Measurements from ENCODE around the gene ADISSP.

The ADISSP gene

GRCh38 chr20:3710011-3710466, 57.5 kb downstream of the ADISSP start:
- Histone ChIP-seq H3K4me3 (ENCODE audit: low read depth, low read length) (no peak overlapping the region), H3K9me3 (ENCODE audit: control insufficient read depth, insufficient read depth, low read length) (no peaks in the 10 kb centered on the region), H3K36me3 (ENCODE audit: control insufficient read depth, insufficient read depth, low read length) (no peaks in the 10 kb centered on the region), H3K9ac (ENCODE audit: low read depth, low read length) (no peak overlapping the region), H3K4me1 (ENCODE audit: control insufficient read depth, insufficient read depth, low read length) (no peaks in the 10 kb centered on the region), H3K27ac (ENCODE audit: low read depth, low read length) (no peak overlapping the region), H3K27me3 (ENCODE audit: control insufficient read depth, insufficient read depth, low read length) (no peaks in the 10 kb centered on the region)

- Histone ChIP-seq H3K36me3 (ENCODE audit: control insufficient read depth, insufficient read depth, low read length) (no peaks in the 10 kb centered on the region), H3K9ac (ENCODE audit: low read depth, low read length) (no peak overlapping the region), H3K4me3 (ENCODE audit: low read depth, low read length) (no peak overlapping the region), H3K27ac (ENCODE audit: low read depth, low read length) (no peak overlapping the region), H3K9me3 (ENCODE audit: control insufficient read depth, insufficient read depth, low read length) (no peaks in the 10 kb centered on the region), H3K27me3 (ENCODE audit: control insufficient read depth, insufficient read depth, low read length) (no peaks in the 10 kb centered on the region), H3K4me1 (ENCODE audit: control insufficient read depth, insufficient read depth, low read length) (no peaks in the 10 kb centered on the region)
Observed at GRCh38 chr20:3707508-3707899, 60.0 kb downstream of the ADISSP start.

GRCh38 chr20:3706774-3707507, 60.6 kb downstream of the ADISSP start:
- H3K27ac ChIP-seq (ENCODE audit: low read depth, low read length): no peak overlapping the region
- H3K36me3 ChIP-seq (ENCODE audit: control insufficient read depth, insufficient read depth, low read length): no peaks in the 10 kb centered on the region
- no peak overlapping the region for H3K9ac ChIP-seq (ENCODE audit: low read depth, low read length)
- H3K9me3 ChIP-seq (ENCODE audit: control insufficient read depth, insufficient read depth, low read length): no peaks in the 10 kb centered on the region
- H3K4me1 ChIP-seq (ENCODE audit: control insufficient read depth, insufficient read depth, low read length): no peaks in the 10 kb centered on the region
- H3K4me3 ChIP-seq (ENCODE audit: low read depth, low read length): no peak overlapping the region
- H3K27me3 ChIP-seq (ENCODE audit: control insufficient read depth, insufficient read depth, low read length): no peaks in the 10 kb centered on the region

- H3K27ac ChIP-seq (ENCODE audit: low read depth, low read length): no peak overlapping the region
- H3K9me3 ChIP-seq (ENCODE audit: control insufficient read depth, insufficient read depth, low read length): no peaks in the 10 kb centered on the region
- H3K4me1 ChIP-seq (ENCODE audit: control insufficient read depth, insufficient read depth, low read length): no peaks in the 10 kb centered on the region
- no peaks in the 10 kb centered on the region for H3K36me3 ChIP-seq (ENCODE audit: control insufficient read depth, insufficient read depth, low read length)
- H3K9ac ChIP-seq (ENCODE audit: low read depth, low read length): no peak overlapping the region
- H3K27me3 ChIP-seq (ENCODE audit: control insufficient read depth, insufficient read depth, low read length): no peaks in the 10 kb centered on the region
- H3K4me3 ChIP-seq (ENCODE audit: low read depth, low read length): no peak overlapping the region
Observed at GRCh38 chr20:3705970-3706739, 61.4 kb downstream of the ADISSP start.

- H3K27me3 ChIP-seq (ENCODE audit: control insufficient read depth, insufficient read depth, low read length): no peaks in the 10 kb centered on the region
- H3K9ac ChIP-seq (ENCODE audit: low read depth, low read length): no peak overlapping the region
- no peaks in the 10 kb centered on the region for H3K4me1 ChIP-seq (ENCODE audit: control insufficient read depth, insufficient read depth, low read length)
- no peaks in the 10 kb centered on the region for H3K9me3 ChIP-seq (ENCODE audit: control insufficient read depth, insufficient read depth, low read length)
- no peak overlapping the region for H3K4me3 ChIP-seq (ENCODE audit: low read depth, low read length)
- H3K27ac ChIP-seq (ENCODE audit: low read depth, low read length): no peak overlapping the region
- H3K36me3 ChIP-seq (ENCODE audit: control insufficient read depth, insufficient read depth, low read length): no peaks in the 10 kb centered on the region
Observed at GRCh38 chr20:3705491-3705969, 62.0 kb downstream of the ADISSP start.

- Histone ChIP-seq H3K36me3 (ENCODE audit: control insufficient read depth, insufficient read depth, low read length) (no peaks in the 10 kb centered on the region), H3K9ac (ENCODE audit: low read depth, low read length) (no peak overlapping the region)
Observed at GRCh38 chr20:3704087-3704486, 63.5 kb downstream of the ADISSP start.

More at GRCh38 chr20:3704087-3704486, 63.5 kb downstream of the ADISSP start:
- H3K4me3 ChIP-seq (ENCODE audit: low read depth, low read length): no peak overlapping the region
- no peaks in the 10 kb centered on the region for H3K27me3 ChIP-seq (ENCODE audit: control insufficient read depth, insufficient read depth, low read length)
- no peak overlapping the region for H3K27ac ChIP-seq (ENCODE audit: low read depth, low read length)
- H3K4me1 ChIP-seq (ENCODE audit: control insufficient read depth, insufficient read depth, low read length): no peaks in the 10 kb centered on the region
- H3K9me3 ChIP-seq (ENCODE audit: control insufficient read depth, insufficient read depth, low read length): no peaks in the 10 kb centered on the region
